ENCODE data around the gene THAP5.

THAP5 gene

DNA sequence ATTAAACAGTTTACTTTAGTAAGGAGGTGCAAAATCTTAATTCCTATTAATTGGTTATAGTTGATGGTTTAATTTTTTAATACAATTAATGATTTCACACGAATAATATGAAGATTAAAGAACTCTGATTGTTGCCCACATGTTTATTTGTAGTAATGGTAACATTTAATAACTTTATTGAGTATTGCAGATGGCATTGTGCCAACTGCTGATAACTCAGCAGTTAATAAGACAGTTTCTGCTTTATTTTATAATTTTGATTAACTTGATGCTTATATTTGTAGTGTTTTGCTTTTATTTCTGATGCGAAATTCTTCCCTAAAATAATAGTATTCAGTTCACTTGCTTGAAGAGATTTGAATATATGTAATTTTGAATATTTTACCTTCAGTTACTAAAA, 3.0 kb upstream of the THAP5 start:
- no peak overlapping the region for H3K4me3 ChIP-seq (ENCODE audit: low read length)
- DNase-seq (ENCODE audit: low read depth), result no peak
- TF ChIP-seq, protein P1, sequence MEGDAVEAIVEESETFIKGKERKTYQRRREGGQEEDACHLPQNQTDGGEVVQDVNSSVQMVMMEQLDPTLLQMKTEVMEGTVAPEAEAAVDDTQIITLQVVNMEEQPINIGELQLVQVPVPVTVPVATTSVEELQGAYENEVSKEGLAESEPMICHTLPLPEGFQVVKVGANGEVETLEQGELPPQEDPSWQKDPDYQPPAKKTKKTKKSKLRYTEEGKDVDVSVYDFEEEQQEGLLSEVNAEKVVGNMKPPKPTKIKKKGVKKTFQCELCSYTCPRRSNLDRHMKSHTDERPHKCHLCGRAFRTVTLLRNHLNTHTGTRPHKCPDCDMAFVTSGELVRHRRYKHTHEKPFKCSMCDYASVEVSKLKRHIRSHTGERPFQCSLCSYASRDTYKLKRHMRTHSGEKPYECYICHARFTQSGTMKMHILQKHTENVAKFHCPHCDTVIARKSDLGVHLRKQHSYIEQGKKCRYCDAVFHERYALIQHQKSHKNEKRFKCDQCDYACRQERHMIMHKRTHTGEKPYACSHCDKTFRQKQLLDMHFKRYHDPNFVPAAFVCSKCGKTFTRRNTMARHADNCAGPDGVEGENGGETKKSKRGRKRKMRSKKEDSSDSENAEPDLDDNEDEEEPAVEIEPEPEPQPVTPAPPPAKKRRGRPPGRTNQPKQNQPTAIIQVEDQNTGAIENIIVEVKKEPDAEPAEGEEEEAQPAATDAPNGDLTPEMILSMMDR (conservative IDR thresholded peaks at IDR 0.05; ENCODE audit: low read length), result no peak

DNA sequence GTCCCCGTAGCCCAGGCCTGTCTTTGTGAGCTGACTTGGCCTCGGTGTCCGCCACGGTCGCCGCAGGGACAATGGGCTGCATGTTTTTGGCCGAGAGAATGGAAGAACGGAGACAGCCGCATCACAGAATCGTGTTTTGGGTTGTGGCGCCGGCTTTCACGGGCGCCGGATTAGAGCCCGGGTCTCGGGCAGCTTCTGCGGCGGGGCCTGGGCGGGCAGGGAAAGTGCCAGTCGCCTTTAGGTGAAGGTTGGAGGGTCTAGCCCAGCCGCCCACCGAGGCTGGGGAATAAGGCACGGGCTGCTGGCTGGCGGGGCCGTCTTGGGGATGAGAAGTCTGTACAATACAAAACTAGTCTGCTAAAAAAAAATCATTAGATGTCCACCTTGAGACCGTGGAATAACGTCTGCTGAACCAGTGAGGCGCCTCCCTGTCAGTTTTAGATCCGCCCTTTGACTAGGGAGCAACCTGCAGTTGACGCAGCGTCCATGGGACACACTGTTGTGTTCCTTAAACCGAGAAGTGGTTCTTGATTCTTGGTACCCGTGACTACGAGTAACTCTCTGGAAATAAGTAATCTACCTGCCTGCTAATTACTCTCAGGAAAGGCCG, 745 bp upstream of the THAP5 start:
- H3K4me3 ChIP-seq (ENCODE audit: low read length), result peak overlapping the region; percentile 85
- DNase-seq (ENCODE audit: low read depth), result peak; percentile 29
- TF ChIP-seq, protein P1 (conservative IDR thresholded peaks at IDR 0.05; ENCODE audit: low read length), result no peak

GRCh38 chr7:108568801-108569380, 615 bp downstream of the THAP5 start:
- peak overlapping the region; percentile 78 for H3K4me3 ChIP-seq (ENCODE audit: low read length)
- no peak for DNase-seq (ENCODE audit: low read depth)
- TF ChIP-seq, protein P1 (conservative IDR thresholded peaks at IDR 0.05; ENCODE audit: low read length), result no peak

- DNase-seq (ENCODE audit: low read depth), result no peak
- TF ChIP-seq, protein P1 (conservative IDR thresholded peaks at IDR 0.05; ENCODE audit: low read length), result no peak
- H3K4me3 ChIP-seq (ENCODE audit: low read length), result no peak overlapping the region
These were observed 3.5 kb downstream of the THAP5 start for GRCh38 chr7:108565987-108566386.

GRCh38 chr7:108561047-108561619, 8.4 kb downstream of the THAP5 start:
- TF ChIP-seq, protein P1 (conservative IDR thresholded peaks at IDR 0.05; ENCODE audit: low read length), result no peak
- no peak overlapping the region for H3K4me3 ChIP-seq (ENCODE audit: low read length)
- DNase-seq (ENCODE audit: low read depth), result peak; percentile 33

DNA sequence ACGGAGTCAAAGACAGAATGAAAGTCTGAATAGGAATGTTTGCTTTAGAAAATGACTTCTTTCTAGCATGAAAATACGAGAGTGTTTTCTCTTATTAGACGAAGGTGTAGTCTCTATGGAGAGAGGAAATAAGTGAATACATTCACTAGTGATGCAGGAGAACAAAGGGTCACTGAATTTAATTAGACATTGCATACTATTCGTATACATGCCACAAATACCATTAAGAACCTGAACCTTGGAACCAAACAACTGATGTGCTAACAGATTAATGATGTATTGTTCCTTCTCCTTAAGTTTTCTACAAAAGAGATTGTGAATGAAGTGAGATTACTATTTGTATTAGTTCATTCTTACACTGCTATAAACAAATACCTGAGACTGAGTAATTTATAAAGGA, 10.3 kb downstream of the THAP5 start:
- no peak overlapping the region for H3K4me3 ChIP-seq (ENCODE audit: low read length)
- no peak for DNase-seq (ENCODE audit: low read depth)
- TF ChIP-seq, protein P1 (conservative IDR thresholded peaks at IDR 0.05; ENCODE audit: low read length), result no peak

GRCh38 chr7:108557617-108558016, 11.9 kb downstream of the THAP5 start:
- H3K4me3 ChIP-seq (ENCODE audit: low read length), result no peak overlapping the region
- TF ChIP-seq, protein P1 (conservative IDR thresholded peaks at IDR 0.05; ENCODE audit: low read length), result no peak
- no peak for DNase-seq (ENCODE audit: low read depth)
